ENCODE measurements around the gene CHRNG.

GRCh38 chr2:232501331-232501771, 38.1 kb upstream of the CHRNG start:
- no peak for TF ChIP-seq CTCF (conservative IDR thresholded peaks at IDR 0.05; ENCODE audit: low read length)
- TF ChIP-seq EZH2phosphoT487 (IDR thresholded peaks at IDR 0.05; ENCODE audit: borderline replicate concordance): no peak

All from Loucy (cell line).